ENCODE measurements around the gene SIPA1L3.
"Not testable (repeated sequence)": the region's sequence is repeated elsewhere in the genome, so short reads cannot be mapped to it uniquely, and the experiment has no call there.

SIPA1L3 gene

DNA sequence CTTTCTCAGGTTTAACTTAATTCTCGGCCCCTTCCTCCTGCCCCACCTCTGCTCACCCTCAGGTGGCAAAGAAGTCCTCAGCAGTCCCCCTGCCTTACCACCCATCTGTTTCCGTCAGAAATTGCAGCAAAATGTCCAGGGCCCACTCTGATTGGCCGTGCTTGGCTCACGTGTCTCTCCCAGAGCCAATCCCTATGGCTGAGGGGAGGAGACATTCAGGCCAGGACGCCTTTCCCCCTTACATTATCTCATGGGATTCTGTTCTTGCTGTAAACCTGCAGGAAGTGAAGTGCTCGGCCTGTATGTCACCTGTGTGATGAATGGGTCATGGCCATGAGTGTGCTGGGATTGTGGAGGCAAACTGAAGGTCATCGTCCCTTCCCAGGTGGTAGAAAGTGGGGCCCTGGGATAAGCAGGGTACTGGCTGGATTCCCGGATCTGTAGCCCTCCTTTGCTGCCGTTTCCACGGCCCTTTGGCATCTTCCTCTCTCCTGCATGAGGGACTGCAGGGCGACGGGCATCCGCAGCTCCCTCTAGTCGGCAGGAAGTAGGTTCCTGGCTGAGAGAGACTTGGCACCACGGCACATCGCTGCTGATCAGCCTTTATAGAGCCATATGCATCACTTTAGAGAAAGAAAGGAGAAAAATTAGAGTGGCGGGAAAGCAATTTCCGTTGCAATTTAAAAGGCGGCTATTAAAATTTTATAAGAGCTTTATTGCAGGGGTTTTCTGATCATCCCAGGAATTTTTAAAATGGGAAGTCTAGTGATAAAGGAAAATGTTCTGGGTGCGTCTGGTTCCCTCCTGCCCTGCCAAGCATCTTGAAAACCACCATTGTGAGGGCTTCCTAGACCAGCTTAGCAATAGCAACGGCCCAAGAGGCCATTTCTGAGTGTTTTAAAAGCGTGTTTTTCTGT, 118.2 kb downstream of the SIPA1L3 start:
- DNase-seq = no peak

DNA sequence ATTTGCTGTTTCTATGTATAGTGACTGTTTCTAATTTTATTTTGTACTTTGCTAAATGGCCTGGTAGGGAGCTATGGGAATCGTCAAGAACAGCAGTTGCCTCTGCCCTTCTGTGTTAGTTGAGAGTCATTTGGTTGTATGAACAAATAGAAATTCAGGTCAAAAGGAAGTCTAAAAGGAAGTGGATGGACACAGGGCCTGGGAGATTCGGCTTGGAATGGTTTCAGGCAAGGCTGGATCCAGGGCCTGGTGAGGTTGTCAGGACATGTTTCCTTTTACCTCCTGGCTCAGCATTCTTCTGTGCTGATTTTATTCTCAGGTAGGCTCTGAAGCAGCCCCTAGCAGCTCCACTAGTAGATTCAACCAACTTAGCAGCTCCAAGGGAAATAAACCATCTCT, 118.9 kb downstream of the SIPA1L3 start:
- DNase-seq = no peak

DNA sequence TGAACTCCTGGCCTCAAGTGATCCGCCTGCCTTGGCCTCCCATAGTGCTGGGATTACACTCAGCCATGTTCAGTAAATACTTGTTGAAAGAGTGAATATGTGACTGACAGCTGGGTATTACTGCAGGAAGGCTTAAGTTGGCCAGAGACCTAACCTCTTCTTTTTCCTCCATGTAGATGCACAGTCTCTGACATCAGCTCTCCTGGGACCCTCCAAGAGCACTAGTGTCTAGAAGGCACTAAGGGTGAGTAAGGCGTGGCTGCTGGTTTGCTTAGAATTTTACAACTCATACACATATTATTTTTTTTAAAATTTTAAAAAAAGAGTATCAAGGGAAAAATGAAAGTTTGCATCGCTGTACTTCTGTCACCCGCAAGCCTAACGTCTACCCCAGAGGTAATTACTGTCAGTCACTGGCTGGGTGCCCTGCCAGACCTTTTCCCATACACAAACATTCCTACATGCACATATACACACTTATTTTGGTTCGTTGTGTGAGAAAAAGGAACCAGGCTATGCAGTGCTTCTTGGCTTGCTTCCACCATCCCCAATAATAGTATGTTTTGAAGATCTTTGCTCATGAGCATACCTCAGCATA, 122.0 kb downstream of the SIPA1L3 start:
- DNase-seq = no peak

DNA sequence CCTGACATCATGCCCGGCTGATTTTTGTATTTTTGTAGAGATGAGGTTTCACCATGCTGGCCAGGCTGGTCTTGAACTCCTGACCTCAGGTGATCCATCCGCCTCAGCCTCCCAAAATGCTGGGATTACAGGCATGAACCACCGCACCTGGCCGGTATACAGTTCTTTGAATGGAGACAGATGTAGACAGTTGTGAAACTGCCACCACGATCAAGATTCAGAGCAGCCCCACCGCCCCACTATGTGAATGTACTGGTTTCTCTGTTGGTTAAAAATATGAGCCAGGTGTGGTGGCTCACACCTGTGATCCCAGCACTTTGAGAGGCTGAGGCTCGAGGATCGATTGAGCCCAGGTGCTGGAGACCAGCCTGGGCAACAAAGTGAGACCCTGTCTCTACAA, 123.0 kb downstream of the SIPA1L3 start:
- DNase-seq = not testable (repeated sequence)

DNA sequence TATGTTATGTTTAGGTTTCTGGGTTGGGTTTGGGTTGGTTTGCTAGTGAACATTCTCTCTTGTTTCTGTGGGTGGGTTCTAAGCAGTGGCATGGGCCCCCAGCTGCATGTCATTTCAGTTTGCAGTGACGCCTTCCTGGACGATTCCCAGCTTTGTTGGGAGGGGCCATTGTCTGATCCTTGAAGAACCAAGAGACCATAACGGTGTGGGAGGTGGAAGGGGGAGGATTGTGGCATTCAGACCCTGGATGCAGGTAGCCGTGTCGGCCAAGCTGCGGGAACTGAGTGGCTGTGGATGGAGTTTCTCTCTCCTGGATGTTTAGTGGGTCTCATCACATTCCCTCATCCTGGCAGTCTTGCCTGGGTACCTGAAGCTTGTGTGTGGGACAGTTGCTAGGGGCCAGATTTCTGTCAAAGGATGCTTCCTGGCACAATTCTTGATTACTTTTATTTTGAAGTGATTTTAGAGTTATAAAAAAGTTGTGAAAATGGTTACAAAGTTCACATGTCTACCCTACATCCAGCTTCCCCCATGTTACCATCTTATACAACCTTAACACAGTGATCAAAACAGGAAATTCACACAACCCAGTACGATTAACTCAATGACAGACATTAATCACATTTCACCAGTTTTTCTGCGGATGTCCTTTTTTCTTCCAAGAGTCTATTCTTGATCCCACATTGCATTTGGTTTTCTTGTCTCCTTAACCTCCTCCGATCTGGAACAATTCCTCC, 123.8 kb downstream of the SIPA1L3 start:
- DNase-seq = no peak

DNA sequence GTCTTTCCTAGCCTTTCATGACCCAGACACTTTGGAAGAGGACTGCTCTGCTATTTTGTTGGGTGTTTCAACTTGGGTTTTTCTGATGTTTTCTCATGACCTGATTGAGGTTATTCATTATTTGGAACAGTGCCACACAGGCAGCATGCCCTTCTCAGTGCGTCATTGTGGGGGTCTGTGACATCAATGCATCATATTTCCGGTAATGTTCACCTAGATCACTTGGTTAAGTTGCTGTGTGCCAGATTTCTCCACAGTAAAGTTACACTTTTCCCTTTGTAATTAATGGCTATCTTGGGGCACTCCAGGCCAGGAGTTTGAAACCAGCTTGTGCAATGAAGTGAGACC, 124.4 kb downstream of the SIPA1L3 start:
- DNase-seq = no peak

DNA sequence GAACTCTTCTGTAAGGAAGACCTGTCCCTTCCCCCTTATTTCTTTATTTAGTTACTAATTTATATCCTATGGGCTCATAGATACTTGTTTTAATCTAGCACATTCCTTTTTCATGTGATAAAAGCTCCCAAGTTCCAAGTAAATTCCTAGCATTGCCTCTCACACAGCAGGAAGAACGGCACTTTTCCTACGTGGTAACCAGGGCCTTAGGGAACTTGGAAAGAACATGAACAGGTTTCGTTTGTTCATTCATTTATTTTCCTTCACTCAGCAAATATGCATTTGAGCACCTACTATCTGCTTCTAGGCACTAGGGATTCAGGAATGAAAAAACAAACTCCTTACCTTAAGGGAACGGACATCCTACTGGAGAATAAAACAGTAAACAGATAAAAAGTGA, 125.1 kb downstream of the SIPA1L3 start:
- no peak for DNase-seq

DNA sequence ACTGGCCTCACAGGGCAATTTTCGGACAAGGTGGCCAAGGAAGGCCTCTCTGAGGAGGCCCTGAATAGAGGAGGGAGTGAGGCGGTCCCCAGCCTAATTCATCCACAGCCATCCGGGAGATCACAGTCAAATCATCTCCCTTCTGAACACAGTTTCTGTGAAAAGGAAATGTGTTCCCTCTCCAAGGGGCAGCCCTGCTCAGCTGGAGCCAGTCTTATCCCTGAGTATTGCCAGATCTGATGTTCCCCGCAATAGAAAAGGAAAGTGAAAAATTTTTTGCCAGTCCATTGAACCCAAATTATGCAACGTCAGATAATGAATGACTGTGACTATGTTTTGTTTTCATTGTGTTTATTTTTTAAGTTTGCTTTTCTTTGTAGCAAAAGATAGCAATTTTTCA, 125.9 kb downstream of the SIPA1L3 start:
- DNase-seq = no peak

DNA sequence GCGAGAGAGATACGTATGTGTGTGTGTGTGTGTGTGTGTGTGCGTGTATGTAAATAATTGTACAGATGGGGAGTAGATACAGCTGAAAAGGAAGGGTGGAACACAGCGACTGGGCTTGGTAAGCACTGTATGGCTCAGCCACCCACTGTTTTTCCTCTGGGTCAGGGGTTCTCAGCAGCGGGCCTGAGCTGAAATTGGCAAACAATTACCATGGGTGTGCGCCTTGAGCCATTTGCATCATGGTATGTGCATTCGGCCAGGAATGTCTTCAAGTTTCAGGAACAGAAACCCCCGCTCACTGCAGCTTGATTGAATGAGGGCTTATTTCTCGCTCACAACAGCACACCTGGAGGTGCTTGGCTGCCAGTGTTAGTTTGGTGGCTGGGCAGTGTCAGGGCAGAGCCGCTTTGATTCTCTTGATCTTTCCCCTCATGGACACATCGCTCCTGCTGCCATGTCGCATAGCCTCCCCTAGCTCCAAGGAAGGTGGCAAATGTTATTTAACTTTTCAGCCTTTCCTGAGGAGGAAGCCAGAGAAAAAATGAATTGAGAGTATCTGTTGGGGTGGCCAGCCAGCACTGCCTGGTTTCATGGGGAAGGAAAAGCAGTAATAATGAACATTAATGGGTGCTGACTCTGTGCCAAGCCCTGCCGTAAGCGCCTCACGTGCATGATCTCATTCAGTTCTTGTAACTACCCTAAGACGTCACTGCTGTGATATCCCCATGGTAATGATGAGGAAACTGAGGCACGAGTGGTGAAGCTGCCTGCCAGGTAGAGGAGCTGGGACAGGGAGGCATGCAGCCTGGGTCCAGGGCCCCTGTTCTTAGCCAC, 126.9 kb downstream of the SIPA1L3 start:
- DNase-seq = no peak

DNA sequence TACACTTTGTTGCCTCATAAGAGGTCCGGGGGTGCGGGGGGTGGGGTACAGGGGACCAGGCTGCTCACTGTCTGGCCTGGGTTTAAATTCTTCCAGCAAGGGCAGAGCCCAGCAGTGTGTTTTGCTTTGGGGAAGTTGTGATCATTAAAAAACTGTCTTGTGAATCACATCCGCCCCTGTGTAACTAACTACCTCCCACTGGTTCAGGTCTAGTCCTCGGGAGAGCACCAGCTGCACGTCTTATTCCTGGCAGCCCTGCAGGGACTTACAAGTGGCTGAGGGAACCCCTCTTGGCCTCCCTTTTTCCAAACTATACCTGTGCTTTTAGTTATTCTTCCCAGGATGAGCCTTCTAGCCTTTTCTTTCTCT, 127.5 kb downstream of the SIPA1L3 start:
- no peak for DNase-seq

DNA sequence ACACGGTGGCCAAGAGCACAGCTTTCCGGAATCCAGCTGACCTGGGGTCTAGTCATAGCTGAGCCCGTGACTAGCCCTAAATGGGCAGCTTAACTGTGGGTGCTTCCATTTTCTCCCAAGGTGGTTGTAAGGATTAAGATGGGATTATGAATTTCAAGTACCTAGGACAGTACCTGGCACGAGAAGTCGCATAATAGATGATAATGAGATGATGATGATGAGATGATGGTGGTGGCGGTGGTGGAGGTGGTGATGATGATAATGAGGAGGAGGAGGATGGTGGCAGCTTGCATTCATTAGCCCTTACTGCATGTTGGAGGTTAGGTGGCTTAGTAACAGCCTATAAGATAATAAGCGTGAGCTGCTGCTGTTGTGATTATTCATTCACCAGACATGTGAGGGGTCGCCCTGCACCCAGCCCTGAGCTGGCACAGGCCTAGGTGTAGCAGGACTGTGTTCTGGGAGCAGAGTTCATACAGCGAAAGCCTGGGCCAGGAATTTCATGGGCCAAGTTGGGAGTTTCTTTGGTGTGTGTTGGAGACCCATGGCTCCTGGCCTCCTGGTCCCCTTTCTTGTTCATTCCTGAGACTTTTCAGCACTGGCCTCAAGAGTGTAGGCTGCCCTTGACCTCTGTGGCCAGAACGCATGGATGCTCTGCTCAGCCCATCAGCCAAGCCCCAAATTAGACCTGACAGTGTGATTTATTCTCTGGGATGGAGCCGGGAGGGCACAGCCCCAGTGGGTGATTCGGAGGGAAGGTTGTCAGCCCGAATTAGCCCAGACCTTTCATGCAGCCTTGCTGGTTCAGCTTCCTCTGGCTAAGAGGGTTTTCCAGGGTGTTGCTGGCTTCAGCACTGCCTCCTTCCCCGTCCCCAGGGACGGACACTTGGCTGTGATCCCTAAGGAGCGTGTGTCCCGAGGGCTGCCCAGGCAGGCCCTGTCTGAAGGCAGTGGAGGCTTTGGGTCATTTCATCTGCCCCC, 128.8 kb downstream of the SIPA1L3 start:
- DNase-seq = no peak

DNA sequence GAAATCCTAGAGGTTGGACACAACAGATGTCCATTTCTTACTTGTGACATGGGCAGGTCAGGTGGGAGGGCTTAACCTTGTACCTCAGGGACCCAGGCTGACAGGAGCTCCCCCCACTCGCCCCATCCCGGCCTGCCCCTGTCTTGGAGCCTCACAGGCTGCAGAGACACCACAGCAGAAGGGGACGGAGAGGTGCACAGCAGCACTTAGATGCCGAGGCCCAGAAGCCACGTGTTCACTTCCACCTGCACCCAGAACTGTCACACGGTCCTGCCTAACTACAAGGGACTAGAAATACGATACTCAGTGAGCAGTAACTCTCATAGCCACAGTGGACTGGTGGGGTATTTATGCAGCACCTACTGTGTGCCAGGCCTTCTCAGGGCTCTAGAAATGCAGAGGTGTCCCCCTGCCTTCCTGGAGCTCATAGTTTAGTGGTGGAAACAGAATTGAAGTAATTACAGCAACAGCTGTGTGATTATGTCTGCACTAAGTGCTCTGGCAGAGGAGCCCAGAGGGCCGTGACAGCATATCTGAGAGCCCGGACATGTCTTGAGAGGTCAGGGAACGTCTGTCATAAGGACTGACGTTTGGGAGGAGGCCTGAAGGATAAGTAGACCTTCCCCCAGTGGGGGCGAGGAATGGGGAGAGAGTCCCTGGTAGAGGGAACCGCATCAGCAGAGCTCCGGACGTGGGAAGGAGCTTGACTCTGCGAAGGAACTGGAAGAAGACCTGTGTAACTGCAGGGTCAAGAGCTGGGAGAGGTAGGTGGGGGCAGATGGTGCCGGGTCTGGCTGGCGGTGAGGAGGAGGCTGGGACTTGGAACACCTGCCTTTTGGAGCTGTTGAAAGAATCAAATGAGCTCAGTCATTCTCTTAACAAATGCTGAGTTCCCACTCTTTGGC, 130.0 kb downstream of the SIPA1L3 start:
- no peak for DNase-seq

DNA sequence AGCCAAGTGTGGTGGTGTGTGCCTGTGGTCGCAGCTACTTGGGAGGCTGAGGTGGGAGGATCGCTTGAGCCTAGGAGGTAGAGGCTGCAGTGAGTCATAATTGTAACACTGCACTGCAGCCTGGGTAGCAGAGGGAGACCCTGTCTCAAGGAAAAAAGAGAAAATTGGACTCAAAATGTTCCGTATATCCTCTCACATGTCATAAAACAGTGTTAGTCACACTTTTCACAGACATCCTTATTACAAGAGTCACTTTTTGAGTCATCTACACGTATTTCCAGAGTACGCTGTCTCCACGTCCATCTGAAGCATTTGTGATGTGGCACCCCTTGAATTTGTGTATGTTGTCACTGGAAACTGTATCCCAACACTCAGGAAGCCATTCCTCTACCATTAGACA, 133.0 kb downstream of the SIPA1L3 start:
- no peak for DNase-seq

DNA sequence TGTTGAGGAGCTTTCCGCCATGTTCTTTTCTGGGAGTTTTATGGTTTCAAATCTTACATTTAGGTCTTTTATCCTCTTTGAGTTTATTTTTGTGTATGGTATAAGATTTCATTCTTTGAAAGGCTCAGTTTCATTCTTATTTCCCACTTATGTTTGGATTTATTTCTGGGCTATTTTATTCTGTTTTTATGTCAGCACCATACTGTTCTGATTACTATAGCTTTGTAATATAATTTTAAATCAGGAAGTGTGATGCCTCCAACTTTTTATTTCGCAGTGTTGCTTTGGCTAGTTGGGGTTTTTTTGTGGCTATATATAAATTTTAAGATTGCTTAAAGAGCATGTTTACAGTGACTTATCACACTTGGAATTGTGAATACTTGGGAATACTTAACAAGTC, 135.1 kb downstream of the SIPA1L3 start:
- no peak for DNase-seq

DNA sequence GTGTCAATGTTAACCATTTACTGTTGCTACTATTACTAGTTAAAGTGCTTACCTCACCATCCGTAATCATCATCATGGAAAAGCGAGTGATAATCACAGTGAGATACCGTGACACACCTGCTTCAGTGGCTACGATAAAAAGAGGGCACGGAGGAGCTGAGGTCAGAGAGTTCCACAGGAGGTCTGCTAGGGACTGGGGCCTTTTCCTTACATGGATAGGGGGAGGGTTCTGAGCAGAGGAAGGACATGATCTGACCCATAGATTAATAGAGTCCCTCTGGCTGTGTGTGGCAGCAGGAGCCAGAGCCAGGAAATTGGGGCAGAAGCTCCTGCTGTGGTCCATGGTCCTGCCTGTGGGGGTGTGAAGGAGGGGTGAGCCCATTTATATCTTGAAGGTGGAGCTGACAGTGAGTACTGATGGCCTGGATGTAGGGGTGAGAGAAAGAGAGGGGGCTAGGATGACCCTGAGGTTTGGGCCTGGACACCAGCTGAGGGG, 136.7 kb downstream of the SIPA1L3 start:
- DNase-seq = peak; percentile 80

DNA sequence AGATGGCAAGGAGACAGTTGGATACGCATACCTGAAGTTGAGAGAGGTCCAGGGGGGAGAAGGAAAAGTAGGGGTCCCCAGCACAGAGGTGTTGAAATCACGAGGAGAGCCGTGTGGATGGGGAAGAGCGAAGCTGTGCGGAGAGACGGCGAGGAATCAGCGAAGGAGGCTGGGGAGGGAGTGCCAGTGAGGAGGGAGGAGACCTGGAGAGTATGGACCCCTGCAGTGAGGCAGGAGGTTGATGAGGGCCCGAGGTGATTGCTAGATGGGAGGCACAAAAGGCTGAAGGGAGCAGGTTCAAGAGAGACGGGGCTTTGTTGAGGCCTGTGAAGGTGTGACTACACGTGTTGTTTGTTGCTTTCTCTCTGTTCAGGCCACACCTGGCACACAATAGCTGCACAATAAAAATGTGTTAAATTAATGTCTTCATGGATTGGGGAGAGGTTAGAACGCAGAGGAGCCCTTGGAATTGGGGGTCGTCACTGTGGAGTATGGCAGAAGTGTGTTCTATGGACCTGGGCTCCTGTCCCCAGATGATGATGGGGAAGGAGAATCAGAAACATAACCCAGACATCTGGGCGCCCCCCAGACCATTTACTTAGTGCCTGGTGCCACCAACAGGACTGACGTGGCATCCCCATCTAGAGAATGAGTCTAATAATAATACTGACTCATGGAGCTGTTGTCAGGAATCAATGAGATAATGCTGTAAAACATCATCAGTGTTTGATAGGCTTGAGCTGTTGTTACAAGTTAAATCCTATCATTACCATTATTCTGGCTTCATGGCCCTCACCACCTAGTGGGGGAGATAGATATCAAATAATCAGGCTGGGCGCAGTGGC, 137.5 kb downstream of the SIPA1L3 start:
- DNase-seq = no peak

DNA sequence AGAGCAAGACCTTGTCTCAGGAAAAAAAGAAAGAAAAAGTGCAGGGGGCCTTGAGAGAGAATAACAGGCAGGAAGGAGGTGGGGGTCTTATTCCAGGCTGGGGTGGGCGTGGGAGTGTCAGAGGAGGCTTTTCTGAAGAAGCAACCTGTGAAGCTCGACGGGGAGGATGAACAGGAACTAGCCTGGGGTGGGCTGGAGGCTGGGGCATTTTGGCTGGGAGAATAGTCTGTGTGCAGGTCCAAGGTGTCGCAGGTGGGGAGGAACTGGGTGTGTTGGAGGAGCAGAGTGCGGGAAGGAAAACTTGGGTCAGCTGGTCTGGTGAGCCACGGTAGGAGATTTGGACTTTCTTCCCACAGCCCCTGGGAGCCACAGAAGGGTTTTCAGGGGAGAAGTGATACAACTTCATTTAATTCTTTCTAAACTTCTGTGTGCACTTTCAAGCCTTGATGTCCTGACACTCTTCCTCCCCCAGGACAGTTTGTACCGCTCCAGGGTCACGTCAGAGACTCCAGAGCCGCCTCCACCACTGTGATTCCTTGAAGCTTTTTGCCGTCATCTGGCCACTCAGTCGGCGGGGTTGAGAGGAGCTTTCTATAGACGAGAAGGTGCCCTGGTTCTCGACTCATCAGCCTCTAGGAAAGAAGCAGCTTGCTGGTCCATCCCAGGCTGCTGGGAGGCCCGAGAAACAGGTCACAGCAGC, 138.7 kb downstream of the SIPA1L3 start:
- DNase-seq = no peak

DNA sequence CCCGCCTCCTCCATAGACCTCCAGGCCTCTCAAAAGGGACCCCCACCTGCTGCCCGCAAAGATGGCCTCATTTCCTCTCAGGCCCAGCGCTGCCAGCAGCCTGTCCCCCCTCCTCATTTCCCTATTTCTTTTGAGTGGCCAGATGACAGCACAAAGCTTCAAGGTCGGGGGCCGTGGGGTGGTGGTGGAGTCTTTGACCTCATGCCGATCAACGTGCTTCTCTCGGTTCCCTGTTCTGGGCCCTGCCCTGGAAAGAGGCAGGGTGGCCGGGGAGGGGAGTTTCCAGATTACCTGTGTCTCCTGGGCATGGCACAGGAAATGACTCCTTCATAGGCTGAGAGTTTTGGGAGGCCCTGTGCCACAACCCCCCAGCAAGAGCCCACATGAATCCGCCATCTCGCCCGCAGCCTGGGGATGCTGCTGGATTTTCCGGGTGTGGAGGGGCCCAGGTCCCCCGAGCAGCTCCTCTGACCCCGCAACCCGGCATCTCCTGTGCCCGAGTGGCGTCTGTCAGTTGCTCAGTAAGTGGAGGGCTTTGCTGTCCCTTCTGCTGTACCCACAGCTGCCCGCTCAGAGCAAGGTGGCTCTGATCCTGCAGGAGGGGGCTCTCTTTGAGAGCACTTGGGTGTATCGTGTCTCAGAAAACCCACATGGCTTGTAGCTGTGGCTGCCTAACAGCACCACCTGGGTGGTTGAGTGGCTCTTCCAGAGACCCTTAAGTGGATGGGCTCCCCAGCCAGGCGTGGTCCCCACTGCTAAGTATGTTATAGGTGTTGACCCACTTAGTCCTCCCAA, 139.4 kb downstream of the SIPA1L3 start:
- DNase-seq = no peak
